ENCODE measurements around the gene GLT8D2.

The GLT8D2 gene

GRCh38 chr12:104083769-104084475 is 33.9 kb upstream of the GLT8D2 start:
- DNase-seq (ENCODE audit: low read depth) = no peak
- no peak for TF ChIP-seq CTCF (conservative IDR thresholded peaks at IDR 0.05; ENCODE audit: low read depth, low read length)
- no peak overlapping the region for H3K4me3 ChIP-seq (ENCODE audit: low read length)

- no peak for DNase-seq (ENCODE audit: low read depth)
- H3K4me3 ChIP-seq (ENCODE audit: low read length) = no peak overlapping the region
Measured at GRCh38 chr12:104080764-104081163, 30.8 kb upstream of the GLT8D2 start.

GRCh38 chr12:104079024-104079423 is 29.0 kb upstream of the GLT8D2 start:
- H3K4me3 ChIP-seq (ENCODE audit: low read length) = no peak overlapping the region
- DNase-seq (ENCODE audit: low read depth) = no peak
- no peak for TF ChIP-seq CTCF (conservative IDR thresholded peaks at IDR 0.05; ENCODE audit: low read depth, low read length)

More at GRCh38 chr12:104080764-104081163, 30.8 kb upstream of the GLT8D2 start:
- no peak for TF ChIP-seq CTCF (conservative IDR thresholded peaks at IDR 0.05; ENCODE audit: low read depth, low read length)

- no peak for TF ChIP-seq CTCF (conservative IDR thresholded peaks at IDR 0.05; ENCODE audit: low read depth, low read length)
- H3K4me3 ChIP-seq (ENCODE audit: low read length) = no peak overlapping the region
- no peak for DNase-seq (ENCODE audit: low read depth)
Measured at GRCh38 chr12:104073699-104074098, 23.7 kb upstream of the GLT8D2 start.

GRCh38 chr12:104072099-104072498 is 22.1 kb upstream of the GLT8D2 start:
- TF ChIP-seq CTCF (conservative IDR thresholded peaks at IDR 0.05; ENCODE audit: low read depth, low read length) = no peak

GRCh38 chr12:104064842-104065427 is 14.9 kb upstream of the GLT8D2 start:
- no peak for TF ChIP-seq CTCF (conservative IDR thresholded peaks at IDR 0.05; ENCODE audit: low read depth, low read length)

More at GRCh38 chr12:104072099-104072498, 22.1 kb upstream of the GLT8D2 start:
- no peak for DNase-seq (ENCODE audit: low read depth)
- H3K4me3 ChIP-seq (ENCODE audit: low read length) = no peak overlapping the region

More at GRCh38 chr12:104064842-104065427, 14.9 kb upstream of the GLT8D2 start:
- peak overlapping the region; percentile 90 for H3K4me3 ChIP-seq (ENCODE audit: low read length)
- no peak for DNase-seq (ENCODE audit: low read depth)
